Activated T-helper 1 cell treated with anti-CD3 and anti-CD28 coated beads, Interleukin-2, amount 50 U/mL, for 16 hours (primary cell): ENCODE data around the gene TRAPPC4.

ENCODE experiments used
- DNase-seq, 2 donors: peaks; one replicate each; pipeline ENCODE4 v3.0.0-alpha.2; 2020; ENCODE audit warnings: low read depth in 1 of 2, low spot score in 1 of 2

Gene TRAPPC4

DNA sequence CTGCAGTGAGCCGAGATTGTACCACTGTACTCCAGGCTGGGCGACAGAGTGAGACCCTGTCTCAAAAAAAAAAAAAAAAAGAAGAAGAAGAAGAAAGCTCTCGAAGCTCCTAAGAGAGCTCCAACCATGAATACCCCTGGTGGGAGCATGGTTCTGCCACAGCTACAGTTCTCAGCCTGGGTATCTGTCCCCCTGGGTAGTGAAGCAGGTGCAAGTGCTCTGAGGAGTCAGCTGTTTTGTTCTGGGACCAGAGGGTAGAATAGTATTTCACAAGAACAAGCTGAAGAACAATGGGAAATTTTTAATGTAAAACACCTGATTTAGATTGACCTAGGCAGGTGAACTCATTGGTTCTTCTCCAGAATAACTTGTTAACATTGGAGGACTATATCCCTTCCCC, 42.7 kb downstream of the TRAPPC4 start:
- DNase-seq = no peak

DNA sequence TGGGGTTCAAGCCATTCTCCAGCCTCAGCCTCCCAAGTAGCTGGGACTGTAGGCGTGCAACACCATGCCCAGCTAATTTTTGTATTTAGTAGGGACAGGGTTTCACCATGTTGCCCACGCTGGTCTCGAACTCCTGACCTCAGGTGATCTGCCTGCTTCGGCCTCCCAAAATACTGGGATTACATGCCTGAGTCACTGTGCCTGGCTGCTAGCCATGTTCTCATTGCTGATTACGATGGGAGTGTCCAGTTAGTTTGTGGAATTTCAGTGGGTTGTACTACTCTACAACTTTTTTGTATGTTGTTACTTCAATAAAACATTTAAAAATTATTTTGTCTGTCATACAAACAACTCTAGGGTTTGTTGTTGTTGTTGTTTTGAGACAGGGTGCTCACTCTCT, 44.2 kb downstream of the TRAPPC4 start:
- no peak for DNase-seq

DNA sequence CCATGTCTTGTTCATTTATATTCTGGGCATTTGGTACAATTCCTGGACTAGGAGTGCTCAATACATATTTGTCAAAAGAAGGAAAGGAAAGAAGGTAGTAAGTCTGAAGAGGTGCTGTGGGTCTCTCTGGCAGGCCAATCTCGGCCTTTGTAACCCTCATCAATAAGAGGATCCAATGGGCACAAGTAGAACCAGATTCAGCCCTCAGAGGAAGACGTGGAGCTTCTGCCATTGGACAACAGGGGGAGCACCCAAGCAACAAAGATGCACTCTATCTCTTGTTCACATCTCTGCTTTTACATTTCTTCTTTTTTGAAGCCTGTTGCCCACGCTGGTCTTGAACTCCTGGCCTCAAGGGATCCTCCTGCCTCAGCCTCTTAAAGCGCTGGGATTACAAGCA, 46.8 kb downstream of the TRAPPC4 start:
- peak in 1 of 2 donors; percentile 17 for DNase-seq

DNA sequence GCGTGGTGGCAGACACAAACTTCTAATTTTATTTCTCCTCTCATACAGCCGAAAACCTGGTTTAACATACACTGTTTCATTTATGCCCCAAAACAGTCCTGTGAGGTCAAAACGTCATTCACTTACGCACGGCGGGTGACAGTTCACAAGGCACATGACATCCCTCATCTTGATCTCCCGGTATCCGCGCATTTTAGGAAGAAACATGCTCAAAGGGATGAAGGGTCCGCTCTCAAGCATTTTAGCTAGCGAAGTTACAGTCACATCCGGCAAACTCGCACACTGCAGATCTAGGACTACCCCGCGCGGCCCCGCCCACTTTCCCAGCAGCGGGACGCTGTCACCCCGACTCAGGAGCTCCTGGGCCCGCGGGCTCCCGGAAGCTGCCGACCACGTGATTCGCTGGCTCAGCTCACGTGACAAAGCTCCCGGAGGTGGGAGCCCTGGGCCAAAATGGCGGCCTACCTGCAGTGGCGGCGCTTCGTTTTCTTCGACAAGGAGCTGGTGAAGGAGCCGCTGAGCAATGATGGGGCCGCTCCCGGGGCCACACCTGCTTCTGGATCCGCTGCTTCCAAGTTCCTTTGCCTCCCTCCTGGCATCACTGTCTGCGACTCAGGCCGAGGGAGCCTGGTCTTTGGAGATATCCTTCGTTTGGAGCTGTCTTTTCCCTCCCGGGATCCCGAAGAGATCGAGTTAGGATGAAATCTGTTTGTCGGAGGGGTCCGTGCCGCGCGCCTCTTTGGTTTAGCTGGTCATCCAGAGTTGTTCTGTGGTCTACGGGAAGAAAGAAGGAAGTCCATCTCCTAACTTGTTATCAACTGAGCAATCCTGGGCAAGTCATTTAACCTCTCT, 49.0 kb downstream of the TRAPPC4 start, which contains the start of gene VPS11:
TSS of gene VPS11 (plus strand) at position 448 of the 852 bp plus-strand sequence. CDS start at position 454, 6 bp downstream.
- peak; percentile 96 to 97 for DNase-seq
